NOMO-1 (cell line): ENCODE data around the gene C6orf163.
"Not testable (repeated sequence)": the region's sequence is repeated elsewhere in the genome, so short reads cannot be mapped to it uniquely, and the experiment has no call there.

Source experiments
- DNase-seq, 2 experiments: peaks; one replicate each; lab custom pipeline; 2025; ENCODE audit not compliant: unreplicated experiment in 2 of 2; lab: John Stamatoyannopoulos, UW

The C6orf163 gene

DNA sequence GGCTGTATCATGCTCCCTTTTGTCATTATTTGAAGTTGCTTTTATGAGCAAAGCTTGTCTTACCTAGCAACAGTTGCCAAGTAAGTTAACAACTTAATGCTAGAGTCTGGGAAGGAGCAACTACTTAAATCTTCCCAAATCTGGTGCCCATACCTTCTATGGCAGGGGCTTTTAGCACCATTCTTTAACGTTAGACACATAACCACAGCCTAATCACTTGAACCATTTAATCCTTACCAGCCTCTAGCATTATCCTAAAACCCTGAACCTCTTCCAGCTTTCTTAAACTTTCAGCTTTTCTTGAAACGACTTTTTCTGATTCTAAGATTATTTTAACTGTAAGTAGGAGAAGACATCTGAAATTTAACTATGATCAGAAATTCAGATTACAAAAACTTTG is at the start of gene C6orf163:
Gene C6orf163, plus strand, starts transcription at position 83 of the 400 bp plus-strand sequence. Its CDS starts 287 bp downstream, at position 370.
- no peak for DNase-seq

DNA sequence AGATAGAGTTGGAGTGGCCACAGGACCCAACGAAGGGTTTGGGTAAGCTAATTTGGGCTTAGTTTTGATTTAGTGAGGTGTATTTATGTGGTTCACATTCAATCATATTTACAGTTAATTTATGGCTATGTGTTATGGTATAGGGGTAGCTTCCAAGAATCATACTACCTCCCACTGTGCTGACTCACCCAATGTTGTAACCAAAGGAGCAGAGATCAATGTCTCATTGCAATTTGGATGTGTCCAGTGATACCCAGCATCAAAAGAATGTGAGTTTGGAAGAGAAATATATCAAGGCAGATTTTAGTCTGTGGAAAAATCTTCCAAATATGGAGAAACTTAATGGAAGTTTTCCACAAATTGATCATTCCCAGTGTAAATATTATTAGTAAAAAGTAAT is 47.5 kb upstream of the C6orf163 start:
- DNase-seq: no peak

DNA sequence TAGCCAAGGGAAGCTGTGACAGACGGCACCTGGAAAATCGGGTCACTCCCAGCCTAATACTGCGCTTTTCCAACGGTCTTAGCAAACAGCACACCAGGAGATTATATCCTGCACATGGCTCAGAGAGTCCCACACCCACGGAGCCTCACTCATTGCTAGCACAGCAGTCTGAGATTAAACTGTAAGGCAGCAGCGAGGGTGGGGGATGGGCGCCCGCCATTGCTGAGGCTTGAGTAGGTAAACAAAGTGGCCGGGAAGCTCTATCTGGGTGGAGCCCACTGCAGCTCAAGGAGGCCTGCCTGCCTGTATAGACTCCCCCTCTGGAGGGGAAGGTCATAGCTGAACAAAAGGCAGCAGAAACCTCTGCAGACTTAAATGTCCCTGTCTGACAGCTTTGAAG is 43.3 kb upstream of the C6orf163 start:
- not testable (repeated sequence) for DNase-seq

DNA sequence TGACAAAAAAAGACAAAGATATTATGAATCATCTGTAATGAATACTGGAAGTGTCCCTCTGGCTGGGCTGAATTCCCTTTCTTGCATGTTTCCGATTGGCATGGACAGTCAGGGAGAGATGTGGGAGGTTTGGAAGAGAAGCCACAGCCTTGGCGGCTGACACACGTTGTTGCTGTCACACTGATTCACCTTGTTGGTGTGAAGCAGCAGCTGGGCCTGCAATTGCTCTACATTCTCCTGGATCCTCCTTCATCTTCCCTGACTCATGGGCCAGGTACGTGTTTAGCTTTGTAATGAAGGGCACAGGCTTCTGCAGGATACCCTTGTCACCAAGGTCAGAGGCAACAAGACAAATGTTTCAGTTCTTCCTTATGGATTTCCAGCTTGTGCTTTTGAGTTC is 35.6 kb upstream of the C6orf163 start:
- DNase-seq: no peak

DNA sequence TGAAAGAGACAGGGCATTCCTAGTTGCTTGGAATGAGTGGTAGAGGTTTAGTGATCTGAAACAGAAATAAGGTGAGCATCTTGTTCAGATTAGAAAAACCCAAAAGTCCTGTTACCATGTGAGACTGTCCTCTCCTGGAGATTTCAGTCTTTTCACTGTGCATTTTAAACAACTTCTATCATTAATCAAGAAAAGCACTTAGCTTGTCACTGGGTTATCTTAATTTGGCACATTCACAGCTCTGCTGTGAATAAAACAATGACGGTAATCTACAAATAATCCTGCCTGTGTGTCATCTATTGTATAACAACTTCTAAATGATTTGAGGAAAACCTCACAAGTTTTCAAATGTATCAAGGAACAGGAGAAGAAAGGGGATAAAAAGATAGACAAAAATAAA is 31.8 kb upstream of the C6orf163 start:
- DNase-seq: no peak

DNA sequence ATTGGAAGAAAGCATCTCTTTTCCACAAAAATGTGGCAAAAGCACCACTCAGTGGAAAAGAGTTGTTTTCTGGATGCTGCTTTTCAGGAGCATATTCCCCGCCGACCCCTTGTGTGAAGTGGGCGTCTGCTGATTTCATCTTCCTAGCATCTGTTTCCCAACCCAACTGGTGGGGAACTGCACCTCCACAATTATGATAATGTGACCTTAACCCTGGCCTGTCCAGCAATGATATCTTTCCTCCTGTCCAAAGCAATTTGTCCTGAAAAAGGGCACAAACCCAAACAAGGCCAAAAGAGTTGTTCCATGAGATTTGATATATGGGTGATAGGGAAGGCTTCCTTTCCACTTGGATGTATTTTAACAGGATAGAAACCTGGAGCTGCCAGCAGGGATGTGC is 29.5 kb upstream of the C6orf163 start:
- DNase-seq: no peak

DNA sequence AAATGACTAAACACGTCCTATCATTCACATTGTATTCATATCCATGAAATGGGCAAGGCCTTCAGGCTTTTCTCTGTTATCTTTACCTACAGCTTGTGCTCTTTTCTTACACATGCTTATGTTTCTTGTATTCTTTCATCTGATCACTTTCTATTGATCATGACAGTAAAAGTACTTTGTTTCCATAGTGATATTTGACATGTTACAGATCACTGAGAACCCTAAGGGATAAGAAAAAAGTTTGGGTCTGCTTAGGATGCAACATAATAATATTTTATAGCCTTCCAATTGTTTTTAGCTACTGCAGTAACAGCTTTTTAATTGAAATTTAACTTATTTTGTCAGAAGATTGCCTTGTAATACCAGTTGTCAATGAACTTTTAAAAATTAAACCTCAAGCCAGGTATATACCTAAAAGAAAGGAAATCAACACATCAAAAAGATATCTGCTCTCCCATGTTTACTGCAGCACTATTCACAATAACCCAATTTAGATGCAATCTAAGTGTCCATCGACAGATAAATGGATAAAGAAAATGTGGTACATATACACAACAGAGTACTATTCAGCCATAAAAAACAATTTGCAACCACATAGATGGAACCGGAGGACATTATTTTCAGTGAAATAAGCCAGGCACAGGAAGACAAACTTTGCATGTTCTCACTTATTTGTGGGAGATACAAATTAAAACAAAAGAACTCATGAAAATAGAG is 25.2 kb upstream of the C6orf163 start:
- no peak for DNase-seq

DNA sequence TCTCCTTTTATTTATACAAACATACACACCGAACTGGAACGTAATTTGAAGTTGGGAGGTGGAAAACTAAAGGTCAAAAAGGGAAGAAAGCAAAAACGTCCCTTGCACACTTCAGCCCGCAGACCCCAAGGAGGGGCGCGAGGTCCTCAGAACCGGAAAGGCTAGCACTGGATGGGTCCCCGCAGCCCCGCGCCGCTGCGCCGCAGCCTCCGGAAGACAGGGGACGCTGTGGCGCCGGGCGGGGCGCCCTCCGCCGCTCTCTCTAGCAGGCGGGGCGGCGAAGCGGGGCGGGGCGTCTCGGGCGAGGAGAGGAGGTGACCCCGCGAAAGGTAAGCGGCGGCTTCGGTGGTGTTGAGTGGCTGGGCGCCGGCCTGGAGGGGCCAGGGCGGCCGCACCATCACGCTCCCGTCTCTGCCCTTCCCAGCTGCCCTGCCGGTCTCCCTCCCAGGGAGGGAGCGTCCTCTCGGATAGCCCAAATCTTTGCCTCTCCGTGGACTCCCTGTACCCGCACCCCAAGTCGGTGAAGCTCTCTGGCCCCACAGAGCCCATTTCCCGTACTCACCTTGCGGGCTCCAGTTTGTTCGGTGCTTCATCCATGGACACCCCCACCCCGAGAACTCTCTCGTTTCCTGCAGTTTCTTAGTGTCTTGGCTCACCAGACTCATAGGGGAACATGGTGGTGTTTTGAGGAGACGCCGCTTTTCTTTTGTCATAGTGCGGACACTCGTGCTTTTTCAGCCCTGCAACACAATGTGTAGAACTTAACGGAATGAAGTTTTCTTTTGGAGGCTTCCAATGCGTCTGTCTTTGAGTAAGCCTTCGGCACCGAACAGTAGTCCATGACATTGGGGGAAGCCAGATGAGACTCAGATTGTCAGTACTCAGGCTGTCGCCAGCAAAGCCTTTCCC is 22.1 kb upstream of the C6orf163 start, which contains the start of gene SMIM8:
Gene SMIM8, plus strand, starts transcription at position 285 of the 909 bp plus-strand sequence. CDS start 14,444 bp downstream, outside the sequence.
- peak; percentile 69 to 74 for DNase-seq

DNA sequence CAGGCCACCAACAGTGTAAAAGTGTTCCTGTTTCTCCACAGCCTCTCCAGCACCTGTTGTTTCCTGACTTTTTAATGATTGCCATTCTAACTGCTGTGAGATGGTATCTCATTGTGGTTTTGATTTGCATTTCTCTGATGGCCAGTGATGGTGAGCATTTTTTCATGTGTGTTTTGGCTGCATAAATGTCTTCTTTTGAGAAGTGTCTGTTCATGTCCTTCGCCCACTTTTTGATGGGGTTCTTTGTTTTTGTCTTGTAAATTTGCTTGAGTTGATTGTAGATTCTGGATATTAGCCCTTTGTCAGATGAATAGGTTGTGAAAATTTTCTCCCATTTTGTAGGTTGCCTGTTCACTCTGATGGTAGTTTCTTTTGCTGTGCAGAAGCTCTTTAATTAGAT is 20.7 kb upstream of the C6orf163 start:
- not testable (repeated sequence) for DNase-seq

DNA sequence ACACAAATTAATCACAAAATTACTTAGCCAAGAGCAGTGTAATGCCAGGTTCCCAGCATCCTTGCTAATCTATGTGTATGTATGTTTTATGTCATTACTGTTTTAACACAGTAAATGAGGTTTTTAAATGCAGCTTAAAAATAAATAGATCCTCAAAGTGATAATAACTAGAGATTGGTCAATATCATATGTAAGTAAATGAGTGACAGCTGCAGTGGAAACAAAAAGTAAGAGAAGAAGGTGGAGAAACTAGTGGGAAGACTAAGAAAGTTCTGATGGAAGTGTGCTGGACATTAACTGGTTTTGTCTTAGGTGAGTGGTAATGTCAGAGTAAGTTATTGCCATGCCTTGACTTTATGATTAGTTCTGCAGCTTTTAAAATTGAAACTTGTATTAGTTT is 13.7 kb upstream of the C6orf163 start:
- no peak for DNase-seq

DNA sequence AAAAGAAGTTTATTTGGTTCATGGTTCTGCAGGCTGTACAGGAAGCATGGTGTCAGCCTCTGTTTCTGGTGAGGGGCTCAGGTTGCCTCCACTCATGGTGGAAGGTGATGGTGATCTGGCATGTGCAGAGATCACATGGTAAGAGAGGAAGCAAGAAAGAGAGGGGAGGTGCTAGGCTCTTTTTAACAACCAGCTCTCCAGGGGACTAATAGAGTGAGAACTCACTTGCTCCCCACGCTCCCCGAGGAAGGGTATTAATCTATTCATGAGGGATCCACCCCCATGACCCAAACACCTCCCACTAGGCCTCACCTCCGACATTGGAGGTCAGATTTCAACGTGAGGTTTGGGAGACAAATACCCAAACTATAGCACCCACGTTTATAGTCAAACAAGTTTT is 11.6 kb upstream of the C6orf163 start:
- no peak for DNase-seq

DNA sequence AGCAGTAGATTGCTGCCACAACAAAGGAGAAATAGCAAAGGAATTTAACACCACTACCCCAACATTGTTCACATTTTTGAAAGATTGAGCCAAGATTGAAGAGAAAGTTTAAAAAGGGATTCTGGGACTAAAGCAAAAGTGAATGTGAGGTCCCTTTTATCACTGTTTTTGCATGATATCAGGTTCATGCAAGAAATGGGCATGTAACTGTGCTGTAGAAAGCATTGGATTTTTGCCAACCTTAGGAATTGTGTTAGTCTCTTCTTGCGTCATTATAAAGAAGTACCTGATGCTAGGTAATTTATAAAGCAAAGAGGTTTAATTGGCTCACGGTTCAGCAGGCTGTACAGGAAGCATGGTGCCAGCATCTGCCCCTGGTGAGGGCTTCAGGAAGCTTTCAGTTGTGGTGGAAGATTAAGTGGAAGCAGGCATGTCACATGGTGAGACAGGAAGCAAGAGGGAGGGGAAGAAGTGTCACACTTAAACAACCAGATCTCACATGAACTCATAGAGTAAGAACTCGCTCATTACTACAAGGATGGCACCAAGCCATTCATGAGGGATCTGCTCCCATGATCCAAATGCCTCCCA is 10.9 kb upstream of the C6orf163 start:
- DNase-seq: no peak

DNA sequence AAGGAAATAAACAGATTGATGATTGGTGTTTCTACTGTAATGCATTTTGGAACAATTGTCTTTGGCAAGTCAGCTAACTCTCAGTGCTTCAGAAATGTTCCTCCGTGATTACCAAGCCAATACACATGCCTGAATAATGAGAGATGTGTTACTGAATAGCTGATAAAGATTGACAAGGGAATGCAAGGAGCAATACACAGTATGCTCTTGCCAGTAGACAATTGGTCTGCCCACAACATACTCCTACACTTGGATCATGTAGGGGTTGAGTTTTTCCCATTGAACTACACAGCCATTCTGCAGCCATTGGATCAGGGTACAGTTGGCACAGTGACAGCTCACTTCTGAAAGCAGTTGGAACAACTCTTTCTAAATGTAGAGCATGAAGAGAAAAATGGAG is 9.9 kb upstream of the C6orf163 start:
- no peak for DNase-seq

DNA sequence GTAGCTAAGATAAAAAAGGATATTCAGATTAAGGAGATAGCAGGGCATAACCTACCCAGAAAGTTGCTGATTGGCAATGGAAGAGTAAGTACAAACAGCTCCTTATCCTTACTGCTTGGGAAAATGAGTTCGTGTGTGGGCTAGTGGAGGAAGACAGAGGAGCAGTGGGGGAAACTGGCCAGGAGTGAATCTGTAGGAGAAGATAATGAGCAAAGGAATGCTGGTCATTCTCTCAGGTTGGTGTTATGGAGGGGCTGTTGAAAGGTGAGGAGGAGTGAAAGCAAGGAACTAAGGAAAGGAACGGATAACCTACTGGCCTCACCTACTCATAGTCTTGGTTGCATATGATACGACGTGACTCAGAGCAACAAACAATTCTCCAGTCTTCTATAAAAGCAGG is 8.2 kb upstream of the C6orf163 start:
- no peak for DNase-seq

DNA sequence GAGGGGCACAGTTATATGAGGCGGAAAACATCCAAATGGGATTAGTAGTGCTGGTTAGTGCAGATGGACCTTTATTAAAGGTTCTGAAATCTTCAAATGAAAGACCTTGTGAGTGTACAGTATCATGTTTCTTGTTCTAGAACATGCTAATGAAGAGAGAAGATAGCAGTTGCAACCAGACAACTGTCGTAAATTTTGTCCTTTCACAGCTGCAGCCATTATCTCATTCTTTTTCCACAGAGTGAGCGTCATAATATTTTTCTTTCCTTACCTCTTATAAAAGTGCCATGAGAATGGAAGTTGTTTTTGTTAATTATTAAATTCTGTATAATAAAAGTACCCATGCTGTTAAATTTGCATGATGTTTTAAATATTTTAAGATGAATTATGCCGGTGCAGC is 4.4 kb upstream of the C6orf163 start:
- DNase-seq: no peak

DNA sequence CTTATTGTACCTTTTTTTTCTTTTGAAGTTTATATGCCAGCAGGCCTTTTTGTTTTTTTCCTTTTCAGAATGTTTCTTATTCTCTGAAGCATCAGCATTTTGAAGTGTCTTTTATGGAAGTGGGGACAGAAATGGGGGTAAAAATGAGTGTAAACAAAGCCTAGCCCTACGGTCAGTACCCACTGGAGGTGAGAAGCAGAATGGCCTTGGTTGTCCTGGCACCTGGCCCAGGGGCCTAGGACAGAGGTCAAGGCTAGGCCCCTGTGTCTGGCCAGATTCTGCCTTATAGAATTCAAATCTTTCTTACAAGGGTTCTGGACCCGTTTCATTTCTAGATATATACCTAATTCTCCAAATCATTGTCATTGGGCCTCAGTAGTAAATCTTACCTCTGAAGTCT is 3.5 kb upstream of the C6orf163 start:
- no peak for DNase-seq

DNA sequence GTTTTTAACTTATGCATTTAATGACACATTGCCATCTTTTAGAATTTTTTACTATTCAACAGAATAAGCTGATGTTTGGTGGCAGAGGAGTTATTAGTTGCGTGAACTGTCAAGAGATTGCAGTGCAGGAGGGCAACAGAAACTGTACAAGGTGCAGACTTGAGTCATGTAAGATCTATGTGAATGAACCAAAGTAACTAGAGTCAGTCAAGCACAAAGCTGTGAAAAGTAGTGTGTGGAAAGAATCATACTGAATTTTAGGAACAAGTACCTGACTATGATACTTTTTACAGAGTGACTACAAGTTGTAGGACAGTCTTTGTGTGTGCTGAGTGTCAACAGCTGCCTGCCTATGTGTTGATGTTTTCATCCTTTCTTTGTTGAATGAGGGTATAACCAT is 2.7 kb upstream of the C6orf163 start:
- no peak for DNase-seq

DNA sequence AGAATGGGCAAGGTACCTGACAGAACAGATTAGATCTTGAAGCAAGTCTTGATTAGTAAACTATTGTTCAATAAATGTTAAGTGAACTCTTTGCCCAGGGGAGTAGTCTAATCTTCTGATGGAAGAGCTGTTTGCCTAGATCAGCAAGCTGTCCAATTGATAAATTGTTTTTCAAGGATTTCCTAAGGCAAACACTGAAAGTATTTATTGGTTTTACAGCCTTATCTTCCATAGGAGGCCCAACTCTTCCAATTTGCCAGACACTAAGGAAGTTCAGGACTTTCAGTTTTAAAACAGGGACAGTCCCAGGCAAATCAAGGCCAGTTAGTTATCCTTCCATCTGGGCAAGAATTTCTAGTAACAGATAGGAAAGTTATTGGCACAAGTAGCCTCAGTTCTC is 1.8 kb upstream of the C6orf163 start:
- DNase-seq: no peak

DNA sequence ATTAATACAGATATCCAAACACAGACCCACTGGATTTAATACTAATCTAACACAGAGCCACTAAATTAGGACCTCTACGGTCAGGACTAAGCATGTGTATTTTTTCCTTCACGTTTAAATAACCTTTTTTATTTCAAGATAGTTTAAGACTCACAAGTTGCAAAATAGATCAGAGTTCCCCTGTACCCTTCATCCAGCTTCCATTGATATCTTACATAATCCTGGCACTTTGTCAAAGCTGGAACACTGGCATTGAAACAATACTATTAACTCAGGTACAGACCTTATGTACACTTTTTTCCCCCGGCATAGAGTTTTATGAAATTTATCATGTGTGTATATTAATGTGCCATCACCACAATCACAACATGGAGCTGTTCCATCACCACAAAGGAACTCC is 2.1 kb downstream of the C6orf163 start:
- no peak for DNase-seq

DNA sequence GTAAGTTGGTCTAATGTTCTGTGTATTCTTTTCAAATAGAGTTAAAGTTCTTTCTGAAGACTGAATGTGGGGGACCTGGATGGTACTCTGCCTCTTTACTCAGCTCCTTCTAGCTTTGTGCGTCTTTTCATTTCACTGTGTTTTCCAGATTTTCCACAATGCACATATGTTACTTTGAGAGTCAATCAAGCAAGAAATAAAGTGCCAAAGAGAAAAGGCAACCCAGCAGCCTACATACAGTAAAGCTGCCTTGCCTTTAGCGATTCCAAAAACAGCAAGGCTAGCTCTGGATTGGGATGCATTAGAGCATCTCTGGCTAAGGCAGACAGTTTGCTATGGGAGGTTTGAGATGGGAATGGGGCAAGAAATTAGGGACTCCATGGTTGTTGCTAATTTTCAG is 5.3 kb downstream of the C6orf163 start:
- DNase-seq: no peak

DNA sequence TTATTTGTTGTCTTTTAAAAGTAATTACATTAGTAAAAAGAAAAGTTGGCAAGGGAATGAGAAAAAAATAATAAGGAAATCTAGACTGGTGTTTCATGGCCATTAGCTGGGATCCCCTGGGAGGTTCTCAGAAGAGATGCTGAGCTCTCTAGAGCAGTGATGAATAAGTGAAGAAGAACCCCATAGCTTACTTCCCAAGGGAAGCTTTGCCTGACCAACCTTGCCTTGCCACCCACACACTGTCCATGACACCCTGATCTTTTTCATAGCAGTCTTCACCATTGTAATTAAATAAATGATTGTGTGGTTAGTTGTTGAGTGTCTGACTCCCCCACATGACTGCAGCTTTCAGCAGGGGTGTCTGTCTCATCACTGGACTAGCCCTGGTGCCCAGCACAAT is 5.9 kb downstream of the C6orf163 start:
- no peak for DNase-seq

DNA sequence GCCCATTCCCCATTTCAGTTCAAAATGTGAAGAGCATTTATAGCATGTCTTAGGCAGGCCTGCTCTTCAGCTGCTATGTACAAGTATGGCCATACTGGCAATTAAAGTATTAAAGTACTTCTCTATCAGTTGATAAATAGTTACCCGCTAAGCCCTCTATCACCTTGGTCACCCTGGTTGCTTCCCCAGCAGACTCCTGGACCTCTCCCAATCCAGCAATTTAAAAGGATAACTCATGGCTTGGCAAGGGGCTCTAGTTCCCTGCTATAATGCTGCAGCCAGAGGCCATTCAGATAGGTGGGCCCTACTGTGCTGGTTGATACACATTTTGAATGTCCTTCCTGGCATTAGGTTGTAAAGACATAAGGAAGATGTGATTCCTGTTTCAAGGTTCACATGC is 7.0 kb downstream of the C6orf163 start:
- no peak for DNase-seq
